Renal cortex interstitium (tissue), 11 donors: ENCODE measurements around the gene EMILIN1. TPM values are rescaled to one million over a fixed set of nuclear protein-coding genes. Genes with fewer than 3 reads are reported as not detected.

ENCODE experiments used
- DNase-seq, 11 donors: peaks; one replicate each; pipeline ENCODE4 v3.0.0-alpha.2; 2013; ENCODE audit warnings: low read depth in 9 of 11, low spot score in 4 of 11; ENCODE audit errors: extremely low read depth in 1 of 11
- polyA plus RNA-seq, 3 donors: library from polyadenylated mRNA; unstranded; fragments of 120-200 nt; gene quantifications; one replicate each; pipeline ENCODE4 v1.2.1, GENCODE V29; 2013; ENCODE audit not compliant: insufficient read length in 3 of 3

The EMILIN1 gene
- polyA plus RNA-seq, 3 donors = 53.5 to 130 (median 96.3) TPM

- no peak for DNase-seq
Observed at GRCh38 chr2:27128668-27129571, 50.5 kb downstream of the EMILIN1 start.

- no peak for DNase-seq
Observed at GRCh38 chr2:27130396-27130795, 52.0 kb downstream of the EMILIN1 start.

GRCh38 chr2:27131429-27131828 lies 53.0 kb downstream of the EMILIN1 start:
- no peak for DNase-seq

- no peak for DNase-seq
Observed at GRCh38 chr2:27133195-27133875, 54.9 kb downstream of the EMILIN1 start.

- peak; percentile 91 to 97 (median 95) for DNase-seq
Observed at GRCh38 chr2:27133905-27134780, 55.7 kb downstream of the EMILIN1 start, which contains the start of gene PREB. Gene PREB, minus strand, starts transcription at chr2:27134636. Its CDS starts 215 bp downstream, at chr2:27134421.

- DNase-seq = no peak
Observed at GRCh38 chr2:27134781-27135477, 56.5 kb downstream of the EMILIN1 start.

GRCh38 chr2:27135478-27135955 lies 57.1 kb downstream of the EMILIN1 start:
- no peak for DNase-seq

Other genes starting within 250 kb of the EMILIN1 start
- gene DPYSL5, start 230.5 kb upstream of the EMILIN1 start, polyA plus RNA-seq = 1 to 10 TPM; 4.4 to 8.6 (median 8.5) TPM
- gene MAPRE3, start 108.0 kb upstream of the EMILIN1 start, polyA plus RNA-seq = 10 to 100 TPM in 2 of 3 donors, 1 to 10 TPM in 1; 9.6 to 15.8 (median 12.6) TPM
- 10 to 100 TPM; 55.8 to 71.9 (median 63.6) TPM for gene TMEM214, start 45.6 kb upstream of the EMILIN1 start, polyA plus RNA-seq
- 10 to 100 TPM; 61.9 to 66.8 (median 65.2) TPM for gene AGBL5, start 26.9 kb upstream of the EMILIN1 start, polyA plus RNA-seq
- gene OST4, start 7.0 kb upstream of the EMILIN1 start, polyA plus RNA-seq = 100 to 1,000 TPM; 234 to 273 (median 243) TPM
- gene KHK, start 8.2 kb downstream of the EMILIN1 start, polyA plus RNA-seq = 10 to 100 TPM; 42.9 to 58.5 (median 55.3) TPM
- 1 to 10 TPM; 6.2 to 8.6 (median 7.4) TPM for gene CGREF1, start 40.5 kb downstream of the EMILIN1 start, polyA plus RNA-seq
- 1 to 10 TPM; 1.3 to 1.9 (median 1.6) TPM for gene ABHD1, start 45.2 kb downstream of the EMILIN1 start, polyA plus RNA-seq
- 10 to 100 TPM; 42.0 to 55.0 (median 46.4) TPM for gene PREB, start 56.0 kb downstream of the EMILIN1 start, polyA plus RNA-seq
- not detected for gene PRR30, start 60.8 kb downstream of the EMILIN1 start, polyA plus RNA-seq
- under 1 TPM; 0.51 to 0.78 (median 0.62) TPM for gene TCF23, start 70.4 kb downstream of the EMILIN1 start, polyA plus RNA-seq
- gene ATRAID, start 133.4 kb downstream of the EMILIN1 start, polyA plus RNA-seq = 100 to 1,000 TPM; 148 to 150 (median 148) TPM
- gene SLC5A6, start 133.7 kb downstream of the EMILIN1 start, polyA plus RNA-seq = 10 to 100 TPM; 37.2 to 47.6 (median 42.0) TPM
- gene CAD, start 138.8 kb downstream of the EMILIN1 start, polyA plus RNA-seq = 10 to 100 TPM; 50.4 to 54.6 (median 54.1) TPM
- 1 to 10 TPM; 6.0 to 9.2 (median 7.6) TPM for gene SLC30A3, start 184.4 kb downstream of the EMILIN1 start, polyA plus RNA-seq
- gene DNAJC5G, start 196.8 kb downstream of the EMILIN1 start, polyA plus RNA-seq = 1 to 10 TPM in 2 of 3 donors, under 1 TPM in 1; 0.59 to 1.7 (median 1.4) TPM
- 1 to 10 TPM; 5.3 to 7.7 (median 5.7) TPM for gene TRIM54, start 203.8 kb downstream of the EMILIN1 start, polyA plus RNA-seq
- 1 to 10 TPM in 1 of 3 donors, under 1 TPM in 2; 0.56 to 1.1 (median 0.82) TPM for gene UCN, start 229.8 kb downstream of the EMILIN1 start, polyA plus RNA-seq
- 10 to 100 TPM; 74.0 to 90.5 (median 81.4) TPM for gene MPV17, start 244.5 kb downstream of the EMILIN1 start, polyA plus RNA-seq